DOHH2 (cell line): ENCODE measurements around the gene ATP8B3.

Experiments used
- H3F3A ChIP-seq: fragments of 200-600 bp; sonication (generic), shearing (Covaris generic); 2 replicates; pipeline ENCODE4 v1.6.0; 2016; ENCODE audit warnings: antibody characterized with exemption, mild to moderate bottlenecking; ENCODE audit not compliant: control insufficient read depth, insufficient read depth
- H3K27ac ChIP-seq: fragments of 200-600 bp; sonication (generic); 2 replicates; pipeline ENCODE4 v1.5.1; 2014; ENCODE audit warnings: low read depth, mild to moderate bottlenecking, low read length, moderate library complexity
- H3K27me3 ChIP-seq: fragments of 200-600 bp; sonication (generic); 2 replicates; pipeline ENCODE4 v1.6.1; 2014; ENCODE audit warnings: mild to moderate bottlenecking, low read length, mixed read lengths; ENCODE audit not compliant: control insufficient read depth
- H3K36me3 ChIP-seq: fragments of 200-600 bp; sonication (generic); 2 replicates; pipeline ENCODE4 v1.6.1; 2014; ENCODE audit warnings: mild to moderate bottlenecking, low read length, moderate library complexity, mixed read lengths; ENCODE audit not compliant: control insufficient read depth
- H3K4me1 ChIP-seq: fragments of 200-600 bp; sonication (generic); 2 replicates; pipeline ENCODE4 v1.6.1; 2014; ENCODE audit warnings: mild to moderate bottlenecking, low read length, mixed read lengths; ENCODE audit not compliant: control insufficient read depth
- H3K4me2 ChIP-seq: fragments of 200-600 bp; sonication (generic); 2 replicates; pipeline ENCODE4 v1.6.0; 2014; ENCODE audit warnings: mild to moderate bottlenecking, low read length, moderate library complexity
- H3K4me3 ChIP-seq: fragments of 200-600 bp; sonication (generic); 2 replicates; pipeline ENCODE4 v1.5.1; 2014; ENCODE audit warnings: mild to moderate bottlenecking, low read length, mixed read lengths
- H3K79me2 ChIP-seq: fragments of 200-600 bp; sonication (generic); 2 replicates; pipeline ENCODE4 v1.6.1; 2014; ENCODE audit warnings: mild to moderate bottlenecking, low read length, mixed read lengths; ENCODE audit not compliant: control insufficient read depth
- H3K9me2 ChIP-seq: fragments of 200-600 bp; sonication (generic); replicated peaks from 2 replicates; pipeline ENCODE4 v1.6.1; 2014; ENCODE audit warnings: mild to moderate bottlenecking, low read length, mixed read lengths; ENCODE audit not compliant: control insufficient read depth
- H3K9me3 ChIP-seq: fragments of 200-600 bp; sonication (generic); 2 replicates; pipeline ENCODE4 v1.6.1; 2014; ENCODE audit warnings: antibody characterized with exemption, low read length, mixed read lengths; ENCODE audit not compliant: control insufficient read depth, insufficient read depth
- H4K20me1 ChIP-seq: fragments of 200-600 bp; sonication (generic); 2 replicates; pipeline ENCODE4 v1.6.0; 2014; ENCODE audit warnings: low read depth, mild to moderate bottlenecking, antibody characterized with exemption, low read length, moderate library complexity; ENCODE audit not compliant: control insufficient read depth, insufficient read depth
- CTCF ChIP-seq: fragments of 200-600 bp; sonication (generic); IDR thresholded peaks from one replicate; pipeline ENCODE4 v1.5.1; 2014; ENCODE audit warnings: antibody characterized with exemption, mild to moderate bottlenecking, low read depth, low read length; ENCODE audit not compliant: poor library complexity, severe bottlenecking
- EZH2phosphoT487 ChIP-seq: fragments of 200-600 bp; sonication (generic); IDR thresholded peaks from 2 replicates; pipeline ENCODE4 v1.6.1; 2017; ENCODE audit warnings: borderline replicate concordance, mild to moderate bottlenecking, antibody characterized with exemption, low read length, moderate library complexity, mixed read lengths

ATP8B3 gene

GRCh38 chr19:1744822-1745563 is 67.1 kb downstream of the ATP8B3 start:
- Histone ChIP-seq H3K4me1 (peaks cover 30% of the 10 kb centered on the region), H4K20me1 (no peaks in the 10 kb centered on the region), H3K27ac (no peak overlapping the region), H3K4me2 (no peak overlapping the region), H3K9me3 (no peaks in the 10 kb centered on the region), H3K36me3 (no peaks in the 10 kb centered on the region), H3K9me2 (no peaks in the 10 kb centered on the region), H3K4me3 (no peak overlapping the region), H3K27me3 (peaks cover 42% of the 10 kb centered on the region), H3K79me2 (no peaks in the 10 kb centered on the region), H3F3A (no peaks in the 10 kb centered on the region)
- no peak for TF ChIP-seq CTCF
- TF ChIP-seq EZH2phosphoT487 = no peak

- H3F3A ChIP-seq = no peaks in the 10 kb centered on the region
These were observed 67.9 kb downstream of the ATP8B3 start for GRCh38 chr19:1744133-1744665.

DNA sequence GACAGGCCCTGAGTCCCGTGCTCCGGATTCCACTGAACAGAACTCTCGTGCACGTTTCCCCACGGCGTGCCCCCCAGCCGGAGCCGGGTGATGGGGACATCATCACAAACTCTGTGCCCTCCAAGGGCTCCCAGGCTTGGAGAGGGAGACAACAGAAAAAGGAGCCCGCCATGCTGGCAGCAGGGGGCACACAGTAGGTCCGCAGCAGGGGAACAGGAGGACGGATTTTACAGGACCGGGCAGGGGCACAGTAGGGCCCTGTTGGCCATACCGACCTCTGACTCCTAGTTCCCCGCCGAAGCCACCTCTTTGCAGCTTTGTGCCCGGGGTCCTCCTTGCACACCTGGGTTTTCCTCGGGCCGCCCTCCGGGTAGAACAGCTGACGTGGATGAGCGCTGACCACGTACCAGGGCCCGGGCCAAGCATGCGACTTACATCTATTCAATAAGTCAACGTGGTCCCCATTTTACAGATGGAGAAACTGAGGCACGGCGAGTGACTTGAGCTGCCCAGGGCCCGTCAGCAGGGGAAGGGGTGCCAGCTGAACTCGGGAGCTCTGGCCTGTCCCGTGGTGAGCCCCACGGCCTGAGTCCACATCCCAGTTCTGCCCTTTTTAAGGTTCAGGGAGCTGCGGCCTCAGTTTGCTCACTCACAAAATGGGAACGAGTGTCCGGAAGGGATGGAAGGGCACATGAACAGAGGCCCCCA is 68.9 kb downstream of the ATP8B3 start:
- Histone ChIP-seq H3K4me1 (peaks cover 22% of the 10 kb centered on the region), H3F3A (no peaks in the 10 kb centered on the region), H3K79me2 (no peaks in the 10 kb centered on the region), H3K9me3 (no peaks in the 10 kb centered on the region), H3K4me2 (no peak overlapping the region), H3K27ac (no peak overlapping the region), H3K9me2 (no peaks in the 10 kb centered on the region), H4K20me1 (no peaks in the 10 kb centered on the region), H3K27me3 (peaks cover 24% of the 10 kb centered on the region), H3K4me3 (no peak overlapping the region), H3K36me3 (no peaks in the 10 kb centered on the region)
- TF ChIP-seq CTCF (no peak), EZH2phosphoT487 (no peak)

More at GRCh38 chr19:1744133-1744665, 67.9 kb downstream of the ATP8B3 start:
- no peak for TF ChIP-seq CTCF
- TF ChIP-seq EZH2phosphoT487 = no peak
- Histone ChIP-seq H3K4me1 (peaks cover 30% of the 10 kb centered on the region), H3K79me2 (no peaks in the 10 kb centered on the region), H3K9me3 (no peaks in the 10 kb centered on the region), H3K27me3 (peaks cover 34% of the 10 kb centered on the region), H3K4me3 (no peak overlapping the region), H3K36me3 (no peaks in the 10 kb centered on the region), H3K4me2 (no peak overlapping the region), H3K27ac (no peak overlapping the region), H3K9me2 (no peaks in the 10 kb centered on the region), H4K20me1 (no peaks in the 10 kb centered on the region)
